SK-N-SH treated with all-trans-retinoic acid at 6 μM for 48 hours (cell line): ENCODE data around the gene C15orf61.
A peak's percentile ranks its signal among the peaks of the same experiment; 100 is the strongest.

Experiments
- ARNTL ChIP-seq: fragments of 450-650 bp; formaldehyde crosslinking; IDR thresholded peaks from 2 replicates; pipeline ENCODE4 v1.5.0; 2020; ENCODE audit warnings: low read depth, mild to moderate bottlenecking, moderate library complexity, borderline replicate concordance
- CREB5 ChIP-seq: fragments of 250-450 bp; sonication (Bioruptor Pico); IDR thresholded peaks from 2 replicates; pipeline ENCODE4 v1.5.1; 2020; ENCODE audit warnings: low read depth, mild to moderate bottlenecking, moderate library complexity
- CSDC2 ChIP-seq: fragments of 250-450 bp; sonication (Bioruptor Pico); IDR thresholded peaks from 2 replicates; pipeline ENCODE4 v1.5.0; 2020; ENCODE audit warnings: mild to moderate bottlenecking, moderate library complexity
- PATZ1 ChIP-seq: fragments of 250-450 bp; sonication (Bioruptor Pico); IDR thresholded peaks from 2 replicates; pipeline ENCODE4 v1.8.0; 2020; ENCODE audit warnings: mild to moderate bottlenecking, moderate library complexity, borderline replicate concordance
- PPARA ChIP-seq: fragments of 250-450 bp; sonication (Bioruptor Pico); IDR thresholded peaks from 2 replicates; pipeline ENCODE4 v1.5.0; 2020; ENCODE audit warnings: mild to moderate bottlenecking, borderline replicate concordance
- RARB ChIP-seq: fragments of 250-450 bp; sonication (Bioruptor Pico); IDR thresholded peaks from 2 replicates; pipeline ENCODE4 v1.8.0; 2021; ENCODE audit warnings: mild to moderate bottlenecking, moderate library complexity
- TOX ChIP-seq: fragments of 250-450 bp; sonication (Bioruptor Pico); IDR thresholded peaks from 2 replicates; pipeline ENCODE4 v1.8.0; 2021; ENCODE audit warnings: mild to moderate bottlenecking, moderate library complexity, borderline replicate concordance
- TSHZ2 ChIP-seq: fragments of 250-450 bp; sonication (Bioruptor Pico); IDR thresholded peaks from 2 replicates; pipeline ENCODE4 v1.5.0; 2020; ENCODE audit warnings: mild to moderate bottlenecking, moderate library complexity
- ZNF565 ChIP-seq: fragments of 450-650 bp; formaldehyde crosslinking; conservative IDR thresholded peaks from 2 replicates; pipeline ENCODE4 v1.5.0; 2020; ENCODE audit warnings: low read depth, mild to moderate bottlenecking, moderate library complexity
- ZNF70 ChIP-seq: fragments of 450-650 bp; formaldehyde crosslinking; IDR thresholded peaks from 2 replicates; pipeline ENCODE4 v1.5.0; 2020; ENCODE audit warnings: mild to moderate bottlenecking, moderate library complexity

DNA sequence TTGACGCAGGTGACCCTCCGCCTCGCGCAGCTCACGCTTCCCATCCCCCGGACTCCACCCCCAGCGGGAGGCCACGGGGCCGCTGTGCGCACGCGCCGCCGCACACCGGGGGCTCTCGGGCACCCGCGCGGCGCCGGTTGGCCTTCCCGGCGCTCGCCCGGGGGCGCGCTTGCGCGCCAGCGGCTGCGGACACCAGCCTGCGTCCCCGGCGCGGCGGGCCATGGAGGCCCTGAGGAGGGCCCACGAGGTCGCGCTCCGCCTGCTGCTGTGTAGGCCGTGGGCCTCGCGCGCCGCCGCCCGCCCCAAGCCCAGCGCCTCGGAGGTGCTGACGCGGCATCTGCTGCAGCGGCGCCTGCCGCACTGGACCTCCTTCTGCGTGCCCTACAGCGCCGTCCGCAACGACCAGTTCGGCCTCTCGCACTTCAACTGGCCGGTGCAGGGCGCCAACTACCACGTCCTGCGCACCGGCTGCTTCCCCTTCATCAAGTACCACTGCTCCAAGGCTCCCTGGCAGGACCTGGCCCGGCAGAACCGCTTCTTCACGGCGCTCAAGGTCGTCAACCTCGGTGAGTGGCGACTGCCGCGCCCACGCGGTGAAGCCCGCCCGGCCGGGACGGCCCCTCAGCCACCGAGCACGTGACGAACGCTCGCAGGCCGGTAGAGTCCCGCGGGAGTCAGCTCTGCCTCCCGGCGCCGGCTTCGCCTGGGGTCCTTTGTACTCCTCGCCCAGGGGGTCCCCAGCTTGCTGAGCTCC lies at the start of gene C15orf61:
- TF ChIP-seq ARNTL (CRISPR knock-in tag), result no peak
- TF ChIP-seq TSHZ2 (CRISPR knock-in tag), result 0 out of 2 replicates have a peak, but pooled peaks have one; percentile 45
- TF ChIP-seq CREB5 (CRISPR knock-in tag), result no peak
- TF ChIP-seq TOX (CRISPR knock-in tag), result no peak
- TF ChIP-seq PATZ1 (CRISPR knock-in tag), result no peak
- TF ChIP-seq CSDC2, result no peak
- no peak for TF ChIP-seq RARB (CRISPR knock-in tag)
- TF ChIP-seq ZNF565 (CRISPR knock-in tag), result no peak
- TF ChIP-seq PPARA (CRISPR knock-in tag), result no peak
- TF ChIP-seq ZNF70 (CRISPR knock-in tag), result no peak
